DMS 273 (cell line): Measurements from ENCODE around the gene PBRM1.
A peak's percentile ranks its signal among the peaks of the same experiment; 100 is the strongest.

ENCODE experiments used
- DNase-seq: peaks from one replicate; lab custom pipeline; 2025; ENCODE audit not compliant: unreplicated experiment; lab: John Stamatoyannopoulos, UW

The PBRM1 gene

DNA sequence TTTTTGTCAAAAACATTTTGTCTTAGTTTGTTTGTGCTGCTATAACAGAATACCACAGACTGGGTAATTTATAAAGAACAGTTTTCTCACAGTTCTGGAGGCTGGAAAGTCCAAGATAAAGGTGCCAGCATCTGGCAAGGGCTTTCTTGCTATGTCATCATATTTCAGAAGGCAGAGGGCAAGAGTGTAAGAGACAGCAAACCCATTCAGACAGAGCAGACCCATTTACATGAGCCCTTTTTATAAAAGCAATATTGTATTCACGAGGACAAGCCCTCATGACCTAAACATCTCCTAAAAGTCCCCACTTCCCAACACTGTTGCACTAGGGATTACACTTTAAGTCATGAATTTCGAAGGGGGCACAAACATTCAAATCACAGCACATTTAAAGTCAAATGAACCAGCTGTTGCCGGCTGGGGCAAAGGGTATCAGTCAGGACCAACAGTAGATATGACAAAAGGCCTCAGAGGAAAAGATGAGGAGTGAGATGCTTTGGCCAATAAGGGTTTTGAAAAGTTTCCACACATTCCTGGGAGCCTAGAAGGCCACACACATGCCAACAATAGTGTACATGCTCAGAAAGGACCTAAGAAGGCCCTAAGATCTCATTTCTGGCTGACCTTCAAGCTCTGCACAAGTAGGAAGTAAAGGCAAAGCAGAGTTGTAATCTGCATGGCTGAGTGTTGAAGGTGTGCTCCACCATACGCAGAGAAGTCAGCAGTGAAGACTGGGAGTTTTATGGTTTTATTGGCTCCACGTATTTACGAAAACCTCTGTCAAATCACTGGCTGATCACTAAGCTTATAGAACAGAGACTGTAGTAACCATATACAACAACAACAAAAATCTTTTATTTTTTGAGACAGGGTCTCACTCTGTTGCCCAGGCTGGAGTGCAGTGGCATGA, 111.4 kb downstream of the PBRM1 start:
- no peak for DNase-seq

DNA sequence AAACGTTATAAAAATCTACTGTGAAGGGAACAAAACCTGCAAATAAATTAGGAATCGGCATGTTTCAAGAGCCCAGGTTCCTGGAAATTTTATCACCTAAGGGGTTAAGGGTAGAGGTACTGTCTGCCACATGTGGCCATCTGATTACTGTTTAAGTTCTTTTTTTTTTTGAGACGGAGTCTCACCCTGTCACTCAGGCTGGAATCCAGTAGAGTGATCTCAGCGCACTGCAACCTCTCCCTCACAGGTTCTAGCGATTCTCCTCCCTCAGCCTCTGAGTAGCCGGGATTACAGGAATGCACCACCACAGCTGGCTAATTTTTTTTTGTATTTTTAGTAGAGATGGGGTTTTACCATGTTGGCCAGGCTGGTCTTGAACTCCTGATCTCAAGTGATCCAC, 113.5 kb downstream of the PBRM1 start:
- DNase-seq: no peak

DNA sequence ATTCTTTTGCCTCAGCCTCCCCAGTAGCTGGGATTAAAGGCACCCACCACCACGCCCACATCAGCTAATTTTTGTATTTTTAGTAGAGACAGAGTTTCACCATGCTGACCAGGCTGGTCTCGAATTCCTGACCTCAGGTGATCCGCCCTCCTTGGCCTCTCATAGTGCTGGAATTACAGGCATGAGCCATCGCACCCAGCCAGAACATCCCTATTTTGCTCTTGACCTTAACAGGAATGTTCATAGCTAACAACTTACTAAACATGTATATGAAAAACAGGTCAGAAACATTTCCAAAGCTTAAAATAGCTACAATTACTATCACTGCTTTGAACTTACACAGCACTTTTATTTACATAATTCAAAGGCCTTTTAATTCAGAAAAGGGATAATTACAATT, 115.6 kb downstream of the PBRM1 start:
- DNase-seq: no peak

DNA sequence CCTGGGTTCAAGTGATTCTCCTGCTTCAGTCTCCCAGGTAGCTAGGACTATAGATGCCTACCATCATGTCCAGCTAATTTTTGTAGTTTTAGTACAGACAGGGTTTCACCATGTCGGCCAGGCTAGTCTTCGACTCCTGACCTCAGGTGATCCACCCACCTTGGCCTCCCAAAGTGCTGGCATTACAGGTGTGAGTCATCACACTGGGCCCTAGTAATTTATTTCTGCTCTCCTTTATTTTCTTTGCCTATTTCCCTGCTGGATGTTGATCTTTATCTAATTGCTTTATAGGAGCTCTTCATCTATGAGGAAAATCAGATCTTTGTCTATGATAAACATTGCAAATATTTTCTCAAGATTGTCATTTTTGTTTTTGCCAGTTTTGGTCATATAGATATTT, 117.6 kb downstream of the PBRM1 start:
- DNase-seq: no peak

DNA sequence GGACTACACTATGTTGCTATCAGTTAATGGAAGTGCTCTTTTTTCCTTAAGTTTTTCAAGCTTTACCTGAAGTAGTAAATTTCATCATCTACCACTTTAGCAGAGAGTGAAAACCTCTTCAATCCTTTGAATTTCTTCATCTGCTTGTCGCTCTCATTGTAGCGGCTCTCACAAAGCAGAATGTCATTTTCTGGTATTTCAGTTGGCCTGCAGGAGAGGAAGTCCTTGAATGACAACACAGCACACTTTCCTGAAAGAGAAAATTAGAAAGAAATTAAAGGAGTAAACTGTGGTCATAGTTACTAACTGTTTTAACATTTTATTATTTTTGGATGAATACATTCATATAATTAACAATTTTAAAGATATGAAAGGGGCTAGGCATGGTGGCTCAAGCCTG, 121.7 kb downstream of the PBRM1 start:
- DNase-seq: no peak

DNA sequence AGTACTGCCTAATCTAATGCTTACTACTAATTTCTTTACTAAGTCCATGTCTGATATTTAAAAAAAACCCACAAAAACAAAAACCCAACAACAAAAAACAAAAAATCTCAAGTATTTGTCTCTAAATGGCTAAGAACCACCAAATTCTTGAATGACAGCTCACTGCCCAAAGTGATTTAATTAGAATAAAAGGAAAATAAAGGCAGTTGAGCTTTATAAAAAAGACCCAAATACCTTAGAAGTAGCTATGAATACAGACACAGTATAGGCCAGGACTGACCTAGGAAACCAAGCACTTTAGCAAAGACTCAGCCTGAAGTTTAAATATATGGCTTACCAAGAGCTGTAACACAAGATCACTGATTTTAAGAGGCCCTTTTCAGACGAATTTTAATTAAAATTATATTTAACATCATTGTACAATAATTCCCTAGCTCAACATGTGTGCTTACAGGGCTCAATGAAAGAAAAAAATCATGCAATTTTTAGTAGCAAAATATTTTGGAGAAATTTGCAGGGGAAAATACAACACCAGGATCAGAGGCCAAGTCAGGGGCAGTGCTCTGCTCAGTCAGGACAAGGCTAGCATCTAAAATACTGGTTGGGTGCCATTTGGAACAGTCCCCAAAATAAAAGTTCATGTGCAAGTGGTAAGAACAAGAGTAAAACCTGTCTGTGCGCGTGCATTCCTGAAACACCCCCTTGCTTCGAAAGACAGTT, 124.5 kb downstream of the PBRM1 start:
- no peak for DNase-seq

DNA sequence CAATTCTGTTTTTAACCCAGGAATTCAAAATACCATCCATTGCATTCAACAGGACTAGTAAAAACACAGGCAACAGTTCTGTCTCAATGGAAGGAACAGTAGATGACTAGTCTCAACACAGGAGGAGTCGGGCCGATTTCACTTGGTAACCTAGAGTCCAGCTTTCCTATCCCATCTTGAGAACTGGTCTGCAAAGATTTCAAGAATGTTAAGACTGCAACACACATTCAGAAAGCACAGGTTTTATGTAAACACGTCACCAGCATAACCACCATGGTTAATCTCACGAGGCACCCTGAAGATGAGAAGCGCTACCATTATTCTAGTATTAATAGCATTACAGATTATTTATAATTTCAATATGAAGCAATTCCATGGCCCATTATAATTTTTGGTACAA, 127.3 kb downstream of the PBRM1 start:
- no peak for DNase-seq

DNA sequence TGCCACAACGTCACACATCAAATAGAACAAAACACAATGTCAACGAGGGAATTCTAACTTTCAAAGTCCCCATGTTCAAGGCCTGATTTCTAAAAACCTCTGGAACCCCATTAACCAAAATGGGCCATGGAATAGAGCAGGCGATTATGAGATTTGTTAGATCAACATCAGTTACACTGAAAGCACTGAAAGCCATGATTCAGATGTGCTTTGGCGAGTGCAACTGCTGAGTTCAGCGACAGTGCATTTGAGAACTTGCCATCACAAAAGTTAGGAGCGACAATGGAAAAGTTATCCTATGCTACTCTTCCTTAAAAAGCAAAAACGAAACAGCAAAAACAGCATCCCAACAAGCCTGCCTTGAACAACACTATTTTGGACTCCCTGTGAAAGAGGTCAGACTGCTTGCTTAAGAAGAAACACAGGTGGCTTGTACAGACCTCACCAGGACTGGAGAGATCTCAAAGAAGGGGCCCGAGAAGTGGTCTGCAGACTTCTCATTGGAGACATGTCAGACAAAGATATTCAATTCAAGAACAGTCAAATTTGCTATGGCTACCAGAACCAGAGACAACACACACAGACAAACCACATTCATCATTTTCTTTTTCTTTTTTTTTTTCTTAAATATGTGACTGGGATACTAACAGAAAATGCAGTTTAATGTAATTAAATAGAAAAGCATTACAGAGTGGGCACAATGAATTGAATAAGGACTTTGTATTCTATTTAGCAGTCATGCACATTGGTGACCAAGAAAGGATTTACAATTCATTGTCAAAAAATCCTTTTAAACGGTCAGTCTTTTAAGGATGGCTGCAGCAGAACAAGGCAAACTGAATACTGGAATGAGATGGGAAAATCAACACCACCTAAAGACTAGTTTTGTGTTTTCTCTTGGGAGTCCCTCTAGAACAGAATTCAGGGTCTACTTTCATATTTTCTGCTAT, 128.4 kb downstream of the PBRM1 start:
- DNase-seq: no peak

DNA sequence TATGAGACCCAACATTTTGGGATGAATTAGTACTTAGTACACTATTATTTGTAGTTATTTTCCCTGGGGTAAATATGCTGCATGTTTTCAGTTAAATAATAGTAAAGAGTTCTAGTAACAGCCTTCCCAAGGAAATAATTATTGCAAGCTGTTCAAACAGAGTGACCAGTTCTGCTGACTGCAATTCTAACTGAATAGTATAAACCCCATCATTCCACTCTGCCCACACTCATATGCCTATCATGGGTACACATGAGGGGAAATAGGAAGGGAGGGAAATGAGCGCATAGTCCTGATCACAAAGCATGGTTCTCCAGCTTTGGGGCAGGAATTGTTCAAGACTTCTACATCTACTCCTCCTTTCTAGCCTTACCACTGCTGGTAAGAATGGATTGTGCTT, 130.7 kb downstream of the PBRM1 start:
- no peak for DNase-seq

DNA sequence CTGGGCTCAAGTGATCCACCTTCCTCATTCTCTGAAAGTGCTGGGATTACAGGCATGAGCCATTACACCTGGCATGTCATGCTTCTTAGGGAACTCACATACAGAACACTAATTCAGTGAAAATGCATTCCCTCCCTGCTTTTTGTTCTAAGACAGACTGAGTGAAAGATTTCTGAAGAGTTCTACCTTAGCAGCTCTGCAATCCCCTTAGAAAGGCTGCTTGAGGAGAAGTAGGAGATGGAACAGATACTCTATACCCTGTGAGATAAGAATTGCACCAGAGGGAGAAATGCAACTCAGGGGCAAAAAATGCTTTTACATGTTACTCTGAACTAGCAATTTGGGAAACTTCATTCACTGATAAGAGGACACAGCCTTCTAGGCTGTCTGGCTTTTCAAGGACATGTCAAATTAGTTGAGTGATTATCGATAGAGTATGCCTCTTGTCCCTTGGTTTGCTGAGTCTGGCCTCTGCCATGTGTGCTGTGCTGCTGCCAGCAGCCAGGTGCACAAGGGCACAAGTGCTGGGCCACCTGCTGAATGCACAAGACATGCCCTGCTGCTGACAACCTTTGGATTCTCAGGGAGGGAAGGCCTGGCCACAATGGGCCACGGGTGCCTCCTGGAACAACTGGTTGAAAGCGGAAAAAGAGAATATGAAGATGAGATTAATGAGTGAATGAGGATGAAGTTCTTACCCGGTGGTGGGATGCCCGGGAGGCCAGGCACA, 131.5 kb downstream of the PBRM1 start:
- no peak for DNase-seq

DNA sequence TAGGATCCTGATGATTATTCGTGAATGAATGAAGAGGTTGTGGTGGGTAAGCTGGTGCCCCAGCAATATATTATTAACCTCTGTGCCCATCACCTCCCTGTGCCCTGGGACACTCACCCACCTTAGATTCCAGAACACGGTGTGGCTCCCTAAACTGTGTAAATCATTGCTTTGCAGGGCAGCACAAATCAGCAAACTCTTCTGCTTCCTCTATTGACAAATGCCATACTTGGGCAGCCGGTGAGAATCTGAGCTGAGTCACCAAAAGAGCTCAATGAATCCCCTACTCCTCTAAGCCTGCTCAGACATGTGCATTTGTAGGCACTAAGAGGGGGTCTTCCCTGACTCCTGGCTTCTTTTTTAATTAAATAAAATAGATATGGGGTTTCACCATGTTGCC, 133.6 kb downstream of the PBRM1 start:
- no peak for DNase-seq

DNA sequence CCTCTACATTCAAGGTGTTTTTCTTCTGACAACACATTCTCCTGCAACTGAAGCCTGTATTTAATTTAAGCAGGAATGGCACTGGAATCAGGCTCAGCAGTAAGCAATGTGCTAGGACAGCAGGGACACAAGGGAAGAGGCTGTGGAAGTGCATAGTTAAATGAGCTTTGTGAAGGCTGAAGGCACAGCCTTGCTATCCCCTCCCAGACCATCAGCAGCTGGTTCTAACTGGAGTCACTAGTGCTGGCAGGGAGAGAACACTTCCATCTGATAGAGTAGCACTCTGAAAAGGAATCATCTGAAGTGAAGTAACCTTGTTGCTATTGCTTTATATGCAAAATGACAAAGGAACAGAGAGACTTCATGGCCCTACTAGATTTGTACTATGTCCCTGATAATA, 134.6 kb downstream of the PBRM1 start:
- DNase-seq: no peak

DNA sequence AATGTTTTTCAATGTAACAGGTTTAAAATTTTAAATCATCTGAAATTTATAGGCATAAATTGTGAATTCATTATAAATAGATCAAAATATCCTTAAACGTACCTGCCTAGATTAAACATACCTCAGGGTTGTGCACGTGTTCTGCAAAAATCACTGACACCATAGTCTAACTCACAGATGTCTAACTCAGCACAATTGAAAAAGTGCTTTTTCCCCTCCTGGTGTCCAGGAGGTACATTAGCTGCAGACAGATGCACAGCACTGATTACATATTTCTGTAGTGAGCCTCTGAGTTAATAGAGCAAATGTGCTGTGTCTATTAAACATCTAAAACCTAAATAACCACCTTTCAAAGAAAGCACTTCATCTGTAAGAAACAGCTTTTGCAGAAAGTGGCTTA, 138.6 kb downstream of the PBRM1 start:
- DNase-seq: peak; percentile 11

DNA sequence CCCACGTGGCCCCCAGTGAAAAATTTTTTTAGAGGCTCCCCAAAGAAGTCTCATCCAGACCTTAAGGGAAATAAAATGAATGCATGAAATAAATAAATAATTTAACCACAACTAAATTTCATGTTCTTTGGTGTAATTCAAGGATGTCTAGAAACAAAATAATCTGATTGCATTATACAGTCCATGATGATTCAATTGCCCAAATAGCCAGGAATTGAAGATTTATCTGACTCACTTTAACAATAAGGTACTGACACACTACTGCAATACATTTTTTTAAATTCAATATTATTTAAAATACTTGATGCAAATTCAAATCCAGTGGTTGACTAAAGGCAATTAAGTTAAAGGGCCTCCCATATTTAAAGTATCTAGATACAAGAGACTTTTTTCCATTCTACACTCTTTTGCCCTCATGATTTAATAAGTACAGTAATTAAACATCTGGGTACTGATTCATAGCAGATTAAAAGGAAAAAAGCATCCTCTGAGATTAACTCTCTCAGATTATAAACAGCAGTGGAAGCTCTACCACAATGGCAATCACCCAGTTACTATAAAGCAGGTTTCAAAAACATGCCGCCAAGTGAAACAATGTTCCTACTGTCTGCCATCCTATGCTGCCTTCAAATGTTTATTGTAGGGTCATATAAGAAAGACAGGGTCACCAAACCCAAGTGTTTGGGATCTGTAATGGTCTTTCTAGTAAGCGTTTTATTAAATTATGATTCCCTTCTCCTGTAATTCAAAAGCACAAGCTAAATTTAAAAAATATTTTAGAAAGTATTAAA, 139.4 kb downstream of the PBRM1 start:
- DNase-seq: no peak

DNA sequence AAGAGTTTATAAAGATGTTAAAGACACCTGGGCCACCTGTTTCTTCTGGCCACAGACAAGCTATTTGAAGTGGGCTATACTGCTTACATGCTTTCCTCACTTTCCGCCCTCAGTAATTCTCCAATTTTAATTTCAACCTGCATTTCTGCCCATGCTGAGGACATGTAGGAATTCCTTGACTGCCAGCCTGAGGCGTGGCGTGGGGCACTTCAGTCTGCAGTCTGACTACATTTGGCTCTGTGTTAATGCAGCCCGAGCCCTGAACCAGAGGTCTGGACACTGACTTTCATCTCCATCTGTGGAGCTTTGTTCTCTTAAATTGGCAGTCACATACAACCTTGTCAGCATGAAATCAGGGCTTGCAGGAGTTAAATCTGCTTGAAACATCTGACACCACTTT, 140.8 kb downstream of the PBRM1 start:
- DNase-seq: peak; percentile 21

DNA sequence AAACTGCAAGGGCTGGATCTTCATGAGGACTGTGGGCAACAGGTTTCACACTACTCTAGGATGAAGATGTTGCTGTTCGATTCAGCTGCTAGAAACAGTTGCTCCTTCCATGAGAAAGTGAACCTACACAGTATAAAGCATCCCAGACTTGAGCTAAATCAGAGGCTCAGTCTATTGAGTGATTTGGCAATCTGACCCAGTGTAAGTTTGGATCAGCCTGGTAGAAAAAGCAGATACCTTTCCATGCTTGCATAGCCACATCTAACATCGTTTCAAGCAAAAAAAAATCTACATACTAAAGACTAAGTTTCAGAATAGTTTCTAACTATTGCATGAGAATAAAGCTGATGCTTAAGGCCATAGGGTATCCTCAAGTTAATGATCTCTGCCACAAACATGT, 144.7 kb downstream of the PBRM1 start:
- no peak for DNase-seq

DNA sequence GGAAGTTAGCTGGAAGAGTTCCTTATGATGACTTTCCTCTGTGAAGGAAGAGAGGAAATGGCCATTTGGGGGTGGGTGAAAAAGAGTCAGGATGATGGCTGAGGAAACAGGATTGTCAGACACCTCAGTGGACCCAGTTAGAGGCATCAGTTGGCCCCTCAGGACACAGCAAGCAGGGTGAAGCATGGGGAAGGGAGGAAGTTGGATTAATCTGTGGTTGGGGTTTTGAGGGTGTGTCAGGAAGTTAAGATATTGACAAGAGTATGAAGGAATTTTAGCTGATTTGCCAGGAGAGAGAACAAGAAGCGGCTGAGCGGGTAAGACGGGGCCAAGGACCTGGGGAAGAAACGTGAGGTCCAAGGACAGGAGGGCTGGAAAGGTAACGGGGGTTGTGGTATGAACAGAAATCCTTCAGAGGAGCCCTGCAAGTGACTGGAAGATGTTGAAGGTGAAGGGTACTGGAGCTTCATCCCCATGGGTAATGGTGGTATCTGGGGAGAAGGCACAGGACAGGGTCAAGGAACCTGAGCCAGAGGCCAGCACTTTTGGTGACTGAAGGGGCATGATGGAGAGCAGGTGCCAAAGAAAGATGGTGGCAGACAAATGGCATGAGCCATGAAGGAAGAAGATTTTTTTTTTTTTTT, 146.6 kb downstream of the PBRM1 start:
- DNase-seq: no peak

DNA sequence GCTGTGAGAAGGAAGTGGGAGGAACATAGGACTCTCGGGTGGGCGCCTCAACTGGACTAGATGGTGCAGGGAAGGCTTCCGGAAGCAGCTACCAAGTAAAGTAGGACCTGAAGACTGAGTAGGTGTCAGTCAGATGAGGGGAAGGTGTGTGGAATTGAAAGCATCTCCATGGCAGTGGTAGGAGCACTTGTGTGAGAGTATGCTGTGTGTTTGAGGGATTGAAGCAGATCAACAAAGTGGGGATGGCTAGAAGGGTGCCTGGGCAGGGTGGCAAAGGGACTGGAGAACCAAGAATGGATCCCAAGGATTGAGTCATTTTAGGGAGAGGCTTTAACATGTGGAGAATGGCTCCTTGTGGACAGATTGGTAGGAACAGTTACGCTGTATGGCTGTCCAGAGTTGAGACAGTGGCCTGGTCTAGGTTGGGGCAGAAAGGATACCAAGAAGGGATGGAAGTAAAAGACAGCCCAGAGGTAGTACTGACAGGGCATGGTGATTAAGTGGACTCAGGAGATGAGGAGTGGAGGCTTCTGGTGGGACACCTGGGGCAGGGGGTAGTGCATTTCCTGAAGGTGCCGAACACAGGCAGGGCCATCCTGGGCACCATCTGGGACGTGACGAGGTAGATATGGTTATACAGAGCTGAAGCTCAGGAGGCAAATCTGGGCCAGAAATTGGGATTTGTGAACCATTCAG, 147.8 kb downstream of the PBRM1 start:
- no peak for DNase-seq

DNA sequence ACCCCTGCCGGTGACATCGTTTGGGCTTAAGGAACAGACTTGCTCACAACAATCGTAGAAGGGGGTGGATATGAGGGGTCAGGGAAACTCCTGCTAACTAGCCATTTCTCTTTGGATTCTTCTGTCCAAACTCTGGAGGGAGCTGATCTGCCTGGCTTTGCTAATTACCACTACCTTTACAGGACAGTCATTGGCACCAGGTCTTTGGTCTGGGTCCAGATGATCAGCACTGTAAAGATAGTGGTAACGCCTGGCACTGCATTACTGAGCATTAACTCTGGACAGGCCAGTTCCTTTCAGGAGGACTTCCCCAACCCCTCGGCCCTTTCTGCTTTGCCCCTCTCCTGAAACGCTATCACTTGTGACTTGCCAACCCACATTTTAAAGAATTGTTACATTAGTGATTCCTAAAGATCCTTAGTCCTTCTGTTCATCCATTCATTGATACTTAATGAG, 148.5 kb downstream of the PBRM1 start:
- no peak for DNase-seq
